GM21723 (cell line): ENCODE results near the gene DCDC2.
"Not testable (repeated sequence)": the region's sequence is repeated elsewhere in the genome, so short reads cannot be mapped to it uniquely, and the experiment has no call there.

Experiments used
- ATAC-seq: cut with Tn5 transposase; IDR thresholded peaks from one replicate; pipeline ENCODE4 v1.9.1; 2021; ENCODE audit warnings: mild to moderate bottlenecking, moderate library complexity; ENCODE audit not compliant: unreplicated experiment

DCDC2 gene

DNA sequence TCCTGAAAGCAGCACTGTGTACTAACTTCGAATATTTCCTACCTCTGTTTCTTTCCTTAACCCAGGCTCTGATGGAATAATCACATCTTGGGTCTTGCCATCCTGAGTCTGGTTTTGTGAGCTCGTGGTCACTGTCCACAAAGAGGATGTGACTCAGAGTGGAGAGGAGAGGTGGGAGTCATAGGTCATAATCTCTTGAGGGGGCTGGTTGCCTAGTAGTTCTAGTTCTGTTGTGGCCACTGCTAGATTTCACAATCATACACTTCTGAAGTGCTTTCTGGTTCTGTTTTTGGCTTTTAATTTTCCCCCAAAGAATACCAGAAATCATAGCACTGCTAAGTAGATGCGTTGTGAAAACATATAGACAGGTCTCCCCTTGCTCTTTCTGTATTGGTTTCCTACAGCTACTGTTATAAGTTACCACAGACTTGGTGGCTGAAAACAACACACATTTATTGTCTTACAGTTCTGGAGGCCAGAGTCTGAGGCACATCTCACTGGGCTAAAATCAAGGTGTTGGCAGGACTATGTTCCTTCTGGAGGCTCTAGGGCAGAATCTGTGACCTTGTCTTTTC, 129.1 kb downstream of the DCDC2 start:
- ATAC-seq: no peak

DNA sequence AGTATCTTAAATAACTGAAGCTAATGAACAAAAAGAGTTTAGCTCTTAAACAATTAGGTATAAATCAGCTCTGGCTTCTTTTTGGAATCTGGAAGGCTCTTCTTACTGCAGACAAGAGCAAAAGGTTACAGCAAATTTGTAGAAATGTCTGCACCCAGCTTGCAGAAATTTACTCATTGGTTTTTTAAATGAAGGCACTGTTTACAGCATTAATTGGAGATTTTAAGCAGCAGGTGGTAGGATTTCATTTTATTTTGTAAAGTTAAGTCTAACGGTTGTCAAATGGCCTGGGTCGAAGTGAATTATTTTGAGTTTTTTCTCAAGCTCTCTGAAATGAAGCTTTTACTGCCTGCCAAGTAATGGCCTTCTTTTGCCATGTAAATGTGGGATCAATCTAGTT, 129.7 kb downstream of the DCDC2 start:
- no peak for ATAC-seq

GRCh38 chr6:24227556-24227955, 130.3 kb downstream of the DCDC2 start:
- no peak for ATAC-seq

DNA sequence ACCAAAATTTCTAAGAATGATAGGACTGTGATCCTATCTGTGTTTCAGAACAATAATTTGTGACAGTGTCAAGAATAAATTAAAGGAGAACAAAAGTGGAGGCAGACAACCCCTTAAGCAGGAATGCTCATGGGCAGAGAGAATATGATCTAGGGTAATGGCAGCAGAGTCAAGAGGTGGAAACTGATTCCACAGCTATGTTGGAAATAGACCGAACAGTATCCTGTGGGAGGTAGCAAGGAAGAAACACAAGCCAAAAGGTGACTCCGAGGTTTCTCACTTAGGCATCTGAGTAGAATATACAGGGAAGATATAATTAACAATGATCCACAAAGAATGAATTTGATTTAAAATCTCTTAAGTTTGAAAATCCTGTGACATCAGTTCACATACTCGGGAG, 131.3 kb downstream of the DCDC2 start:
- ATAC-seq: no peak

DNA sequence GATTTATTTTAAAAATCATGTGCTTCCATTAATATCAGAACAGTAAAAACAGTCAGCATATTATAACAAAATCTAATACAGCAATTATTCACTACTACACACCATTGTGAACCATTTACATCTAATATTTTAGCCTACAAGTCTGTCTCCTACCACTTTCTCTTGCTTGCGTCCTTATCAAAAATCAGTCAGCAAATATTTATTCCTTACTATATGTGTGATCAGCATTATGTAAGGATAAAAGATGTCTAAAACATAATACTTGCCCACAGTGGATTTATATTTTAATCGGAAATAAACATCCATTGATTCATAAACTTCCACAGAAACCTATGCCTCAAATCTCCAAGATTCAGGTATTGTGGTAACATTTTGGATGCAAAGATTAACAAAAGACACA, 132.0 kb downstream of the DCDC2 start:
- ATAC-seq: no peak

DNA sequence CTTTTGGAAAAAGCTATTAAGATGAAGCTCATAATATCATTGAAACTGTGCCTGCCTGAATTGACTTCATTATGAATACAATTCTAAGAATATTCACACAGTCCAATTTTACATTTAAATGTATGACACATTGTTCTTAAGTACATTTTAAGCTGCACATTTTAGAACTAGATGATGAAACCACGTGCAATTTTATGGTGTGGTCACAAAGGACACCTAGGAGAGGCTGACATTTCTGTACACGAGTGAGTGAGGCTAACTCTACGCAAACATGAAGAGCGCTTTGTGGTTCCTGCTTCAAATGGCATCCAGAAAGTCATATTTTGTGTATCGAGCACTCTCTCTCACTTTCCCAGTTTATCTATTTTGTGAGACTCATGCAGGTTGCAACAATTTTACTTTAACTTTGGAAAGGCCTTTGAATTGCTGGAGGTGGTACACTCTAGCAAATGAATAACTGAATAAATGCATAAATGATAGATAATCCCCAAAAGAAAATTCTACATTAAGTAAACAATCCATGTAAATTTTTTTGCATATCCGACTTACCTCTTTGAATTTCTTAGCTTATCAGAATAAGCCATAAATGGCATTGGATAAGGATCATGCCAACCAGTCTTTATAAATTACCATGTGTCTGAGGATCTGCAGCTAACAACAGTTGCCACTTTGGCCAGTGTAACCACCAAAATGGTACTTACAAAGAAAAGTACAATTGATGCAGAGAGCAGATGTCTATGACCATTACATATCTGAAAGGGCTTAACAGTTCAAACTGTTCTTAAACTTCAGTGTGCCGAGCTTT, 134.5 kb downstream of the DCDC2 start:
- no peak for ATAC-seq

GRCh38 chr6:24219670-24220069, 138.2 kb downstream of the DCDC2 start:
- ATAC-seq: no peak

DNA sequence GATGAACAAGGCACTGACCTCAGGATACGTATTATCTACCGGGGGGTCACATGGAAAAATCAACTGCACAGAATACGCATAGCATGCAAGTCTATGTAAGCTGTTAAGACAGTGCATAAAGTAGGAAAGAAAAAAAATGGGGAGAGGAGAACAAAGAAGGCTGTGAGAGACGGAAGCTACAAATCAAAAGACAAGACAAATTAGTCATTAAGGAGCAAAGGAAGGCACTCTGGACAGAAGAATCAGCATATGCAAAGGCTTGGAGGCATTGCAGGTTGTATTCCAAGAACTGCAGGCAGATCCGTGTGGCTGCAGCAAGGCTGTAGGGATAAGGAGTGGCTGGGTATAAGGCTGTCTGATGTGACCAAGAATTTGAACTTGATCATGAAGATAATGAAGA, 142.9 kb downstream of the DCDC2 start:
- no peak for ATAC-seq

DNA sequence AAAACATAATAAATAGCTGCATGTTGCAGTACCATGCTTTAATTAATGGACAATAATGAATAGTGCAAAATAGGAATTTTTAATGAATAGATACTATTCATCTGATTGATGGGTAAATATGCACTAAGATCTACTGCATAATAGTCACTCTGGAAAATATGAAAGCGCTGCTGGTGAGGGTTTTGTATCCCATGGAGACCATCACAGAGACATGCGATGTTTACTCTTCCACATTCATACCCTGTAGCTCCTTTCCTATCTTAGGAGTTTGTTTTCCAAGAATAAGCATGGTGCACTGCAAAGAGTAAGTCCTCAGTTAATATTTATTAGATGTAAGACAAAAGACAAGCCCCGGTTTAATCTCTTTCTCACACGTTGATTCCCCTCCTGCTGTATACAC, 150.4 kb downstream of the DCDC2 start:
- ATAC-seq: no peak

DNA sequence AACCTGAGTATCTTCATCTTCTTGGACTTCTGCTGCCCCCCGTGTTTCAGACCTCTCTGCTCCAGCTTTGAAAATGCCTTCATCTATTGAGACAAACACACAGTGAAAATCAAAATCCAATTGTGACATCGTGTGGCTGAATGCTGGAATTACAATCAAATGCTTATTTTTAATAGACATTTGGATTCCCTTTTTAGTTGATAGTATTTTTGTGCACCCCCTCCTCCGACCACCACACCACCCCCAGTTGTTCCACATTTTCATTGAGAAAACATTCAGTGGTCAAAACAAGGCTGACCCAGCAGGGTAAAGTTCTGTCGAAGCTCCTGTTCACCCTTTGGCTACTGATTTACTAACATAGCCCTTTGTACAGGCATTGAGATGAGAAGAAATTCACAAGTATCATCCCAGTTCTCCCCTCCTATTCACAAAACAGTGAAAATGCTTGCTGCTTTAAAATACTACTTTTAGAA, 152.8 kb downstream of the DCDC2 start:
- peak; percentile 61 for ATAC-seq

DNA sequence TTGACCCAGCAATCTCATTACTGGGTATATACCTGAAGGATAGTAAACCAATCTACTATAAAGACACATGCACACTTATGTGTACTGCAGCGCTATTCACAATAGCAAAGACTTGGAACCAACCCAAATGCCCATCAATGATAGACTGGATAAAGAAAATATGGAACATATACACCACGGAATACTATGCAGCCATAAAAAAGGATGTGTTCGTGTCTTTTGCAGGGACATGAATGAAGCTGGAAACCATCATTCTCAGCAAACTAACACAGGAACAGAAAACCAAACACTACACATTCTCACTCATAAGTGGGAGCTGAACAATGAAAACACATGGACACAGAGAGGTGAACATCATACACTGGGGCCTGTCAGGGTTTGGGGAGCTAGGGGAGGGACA, 153.7 kb downstream of the DCDC2 start:
- not testable (repeated sequence) for ATAC-seq

DNA sequence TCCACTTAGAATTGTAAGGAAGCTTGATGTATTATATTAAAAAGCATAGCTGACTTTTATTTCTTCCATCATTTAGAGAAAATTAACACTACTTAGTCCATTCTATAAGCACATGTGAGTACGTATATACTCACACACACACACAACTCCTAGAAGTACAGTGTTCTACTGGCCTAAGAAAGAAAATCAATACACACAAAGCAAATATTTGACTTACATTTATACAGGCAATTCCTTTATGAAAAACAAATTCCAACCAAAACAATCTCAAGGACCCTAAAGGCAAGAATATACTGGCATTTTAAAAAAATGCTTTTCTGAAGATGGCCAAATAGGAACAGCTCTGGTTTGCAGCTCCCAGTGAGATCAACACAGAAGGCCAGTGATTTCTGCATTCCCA, 160.0 kb downstream of the DCDC2 start:
- ATAC-seq: no peak

DNA sequence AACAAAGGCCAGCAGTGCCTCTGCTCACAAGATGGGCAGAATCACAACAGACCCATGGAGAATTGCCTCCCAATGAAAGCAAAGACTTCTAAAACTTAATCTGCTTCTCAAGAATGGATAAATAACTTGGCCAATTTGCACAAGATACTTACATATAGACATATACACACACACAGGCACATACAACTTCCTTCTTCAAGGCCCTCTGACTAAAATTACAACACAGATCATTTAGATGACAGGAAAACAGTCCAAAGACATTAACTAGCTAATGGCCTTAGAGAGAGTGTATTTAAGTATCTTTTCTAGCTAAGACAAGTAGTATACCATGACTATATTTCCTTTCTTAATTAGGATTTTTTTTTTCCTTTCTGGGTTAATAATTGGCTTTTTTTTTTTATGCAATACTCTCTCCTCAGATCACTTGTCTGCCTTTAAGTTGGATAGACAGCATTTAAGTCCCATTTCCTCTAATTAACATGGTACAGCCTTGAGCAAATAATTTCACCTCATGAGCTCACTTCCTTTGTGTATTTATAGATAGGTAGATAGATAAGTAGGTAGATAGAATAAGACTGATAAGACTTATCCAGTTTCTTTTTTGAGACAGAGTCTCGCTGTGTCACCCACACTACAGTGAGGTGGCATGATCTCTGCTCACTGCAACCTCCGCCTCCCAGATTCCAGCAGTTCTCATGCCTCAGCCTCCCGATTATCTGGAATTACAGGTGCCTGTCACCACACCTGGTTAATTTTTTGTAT, 161.8 kb downstream of the DCDC2 start:
- ATAC-seq: no peak

DNA sequence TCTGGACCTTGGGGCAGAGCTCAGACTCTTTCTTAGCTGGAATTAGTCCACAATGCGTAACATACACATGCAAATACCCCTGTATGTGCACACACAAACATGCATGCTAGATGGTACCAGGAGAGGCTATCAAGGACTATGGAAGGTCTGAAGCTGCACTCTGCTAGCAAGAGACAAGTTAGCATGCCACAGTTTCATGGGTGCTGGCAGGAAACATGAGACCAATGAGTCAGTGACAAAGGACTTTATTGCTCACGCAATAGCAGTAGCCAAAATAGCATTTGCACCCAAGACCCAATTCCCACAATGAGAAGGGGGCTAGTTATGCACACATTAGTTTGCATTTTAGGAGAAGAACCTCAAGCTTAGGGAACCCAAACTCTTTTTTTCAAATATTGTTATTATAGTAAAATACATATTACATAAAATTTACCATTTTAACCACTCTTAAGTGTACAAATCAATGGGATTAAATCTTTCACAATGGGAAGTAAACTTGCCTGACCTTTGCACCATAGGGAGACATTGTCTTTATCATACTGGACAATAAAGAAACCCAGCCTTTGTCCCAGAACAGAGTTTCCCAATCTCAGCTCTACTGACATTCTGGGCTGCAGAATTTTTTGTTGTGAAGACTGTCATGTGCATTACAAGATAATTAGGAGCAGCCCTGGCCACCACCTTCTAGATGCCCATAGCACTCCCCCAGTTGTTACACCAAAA, 162.7 kb downstream of the DCDC2 start:
- ATAC-seq: no peak

DNA sequence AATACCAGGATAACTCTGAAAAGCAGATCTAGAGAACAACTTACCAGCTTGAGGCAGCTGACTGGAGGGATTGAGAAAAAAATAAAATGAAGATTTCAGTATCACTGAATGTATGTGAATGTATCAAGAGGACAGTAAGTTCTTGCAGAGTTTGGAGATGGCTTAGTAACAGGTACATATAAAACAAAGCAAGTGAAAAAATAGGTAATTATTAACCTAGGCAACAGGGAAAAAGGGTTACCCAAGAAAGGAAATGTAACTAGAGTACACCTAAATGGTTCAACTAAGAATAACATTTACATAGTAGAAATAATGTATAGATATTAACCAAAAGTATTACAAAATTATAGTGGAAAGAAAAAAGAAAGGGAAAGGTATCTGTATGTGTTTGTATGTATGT, 164.5 kb downstream of the DCDC2 start:
- ATAC-seq: no peak

GRCh38 chr6:24191346-24191745, 166.5 kb downstream of the DCDC2 start:
- ATAC-seq: no peak

DNA sequence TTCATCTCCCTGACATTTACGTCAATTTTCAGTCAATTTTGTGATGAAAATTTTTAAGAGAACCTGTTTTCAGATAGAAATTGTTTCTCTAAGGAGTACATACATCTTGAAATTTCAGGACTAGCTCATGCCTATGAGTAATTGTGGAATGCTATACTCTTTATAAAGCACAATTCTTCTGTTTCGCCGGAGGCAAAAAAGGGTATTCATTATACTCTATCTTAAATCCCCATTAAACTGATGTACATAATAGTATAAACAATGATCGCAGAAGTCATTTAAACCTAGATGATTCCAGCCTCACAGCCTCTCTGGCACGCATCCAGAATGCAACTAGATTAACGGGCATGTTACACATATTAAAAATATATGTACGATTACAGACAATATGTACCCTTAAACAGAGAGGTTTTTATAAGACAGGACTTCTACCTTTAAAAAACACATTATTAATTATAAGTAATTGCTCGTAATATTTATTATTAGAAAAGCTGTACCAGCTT, 169.2 kb downstream of the DCDC2 start:
- no peak for ATAC-seq

DNA sequence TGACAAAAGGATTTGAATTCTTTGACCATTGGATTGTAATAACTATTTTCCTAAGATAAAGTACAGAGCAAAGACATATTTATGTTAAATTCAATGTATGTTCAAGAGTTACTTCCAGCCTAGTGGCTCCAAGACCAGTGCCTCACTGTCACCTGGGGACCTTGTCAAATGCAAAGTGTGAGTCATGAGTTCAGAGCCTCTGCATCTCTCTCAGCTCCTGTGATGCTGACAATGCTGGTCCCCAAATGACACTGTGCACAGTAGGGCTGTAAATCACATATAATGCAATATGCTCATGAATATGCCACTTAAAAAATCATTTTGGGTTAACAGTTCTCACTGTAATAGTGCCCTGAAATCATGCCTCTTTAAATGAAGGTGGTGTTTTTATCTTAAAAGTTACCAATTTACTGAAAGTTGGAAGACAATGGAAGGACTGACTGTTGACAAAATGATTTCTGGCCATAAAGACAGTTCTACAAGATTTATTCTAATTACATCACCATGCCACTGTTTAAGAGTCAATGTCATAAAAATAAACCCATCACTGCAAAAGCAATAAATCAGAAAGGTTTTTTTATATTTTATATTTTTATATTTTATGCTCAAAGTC, 169.8 kb downstream of the DCDC2 start:
- ATAC-seq: no peak

DNA sequence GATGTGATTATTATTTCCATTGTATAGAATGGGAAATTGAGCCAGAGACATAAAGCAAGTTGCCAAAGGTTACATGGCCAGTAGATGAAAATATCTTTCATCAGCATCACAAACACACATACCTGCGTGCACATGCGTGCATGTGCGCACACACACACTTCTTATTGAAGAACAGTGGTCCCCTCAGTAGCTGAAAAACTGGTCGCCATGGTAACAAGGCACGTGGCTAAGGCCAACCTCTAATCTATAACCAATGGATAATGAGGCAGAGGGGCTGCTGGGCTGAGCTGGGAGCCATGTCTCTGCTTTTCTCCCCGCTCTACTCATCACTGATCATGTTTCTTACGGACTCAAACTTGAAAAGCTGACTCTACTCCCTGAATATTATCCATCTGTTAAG, 171.5 kb downstream of the DCDC2 start:
- ATAC-seq: no peak

DNA sequence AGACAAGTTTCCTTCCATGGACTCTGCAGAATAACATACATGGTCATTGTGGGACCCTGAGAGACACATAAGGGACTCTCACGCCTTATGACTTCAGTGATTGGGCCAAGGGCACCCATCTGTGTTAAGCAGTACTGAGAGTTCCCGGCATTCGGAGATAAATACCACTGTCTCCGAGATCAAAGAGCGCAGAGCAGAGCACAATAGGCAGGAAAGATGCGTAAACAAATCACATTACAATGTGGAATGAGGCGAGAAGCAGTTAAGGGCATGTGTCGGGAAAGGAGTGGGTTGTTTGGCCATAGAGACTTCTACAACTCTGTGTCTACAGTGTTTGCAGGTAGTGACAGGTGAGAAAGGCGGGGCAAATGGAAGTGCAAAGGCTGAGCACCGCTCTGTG, 174.3 kb downstream of the DCDC2 start:
- ATAC-seq: no peak

GRCh38 chr6:24157886-24158285, 200.0 kb downstream of the DCDC2 start:
- ATAC-seq: no peak
